HL-60 (cell line): ENCODE measurements around the gene PLA2G4D.

Experiments
- POLR2AphosphoS5 ChIP-seq: IDR thresholded peaks from 2 replicates; pipeline ENCODE4 v1.6.1; 2012; ENCODE audit warnings: low read depth
- SPI1 ChIP-seq: IDR thresholded peaks from 2 replicates; pipeline ENCODE4 v1.6.1; 2012; ENCODE audit warnings: low read depth, mild to moderate bottlenecking, borderline replicate concordance
- TF ChIP-seq, protein P1 (sequence below): IDR thresholded peaks from one replicate; pipeline ENCODE4 v1.5.1; 2011; ENCODE audit warnings: low read length, control low read depth, inconsistent platforms; ENCODE audit not compliant: insufficient read depth

DNA sequence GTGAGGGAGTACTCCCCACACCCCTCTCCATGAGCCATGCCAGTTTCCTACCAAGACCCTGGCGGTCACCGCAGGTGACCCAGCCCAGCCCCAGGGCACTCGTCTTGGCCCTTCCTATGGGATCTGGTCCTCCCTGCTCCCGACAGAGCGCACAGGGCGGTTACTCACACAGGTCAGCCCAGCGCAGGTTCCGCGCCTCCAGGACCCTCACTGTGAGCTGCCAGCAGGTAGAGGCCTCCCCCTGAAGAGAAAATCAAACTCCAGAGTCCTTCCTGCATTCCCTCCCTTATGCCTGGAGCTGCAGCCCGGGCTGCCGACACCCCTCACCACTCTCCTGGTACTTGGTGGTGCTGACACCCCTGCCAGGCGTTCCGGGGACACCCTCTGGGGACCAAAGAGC, 6.9 kb downstream of the PLA2G4D start:
- TF ChIP-seq, protein P1, sequence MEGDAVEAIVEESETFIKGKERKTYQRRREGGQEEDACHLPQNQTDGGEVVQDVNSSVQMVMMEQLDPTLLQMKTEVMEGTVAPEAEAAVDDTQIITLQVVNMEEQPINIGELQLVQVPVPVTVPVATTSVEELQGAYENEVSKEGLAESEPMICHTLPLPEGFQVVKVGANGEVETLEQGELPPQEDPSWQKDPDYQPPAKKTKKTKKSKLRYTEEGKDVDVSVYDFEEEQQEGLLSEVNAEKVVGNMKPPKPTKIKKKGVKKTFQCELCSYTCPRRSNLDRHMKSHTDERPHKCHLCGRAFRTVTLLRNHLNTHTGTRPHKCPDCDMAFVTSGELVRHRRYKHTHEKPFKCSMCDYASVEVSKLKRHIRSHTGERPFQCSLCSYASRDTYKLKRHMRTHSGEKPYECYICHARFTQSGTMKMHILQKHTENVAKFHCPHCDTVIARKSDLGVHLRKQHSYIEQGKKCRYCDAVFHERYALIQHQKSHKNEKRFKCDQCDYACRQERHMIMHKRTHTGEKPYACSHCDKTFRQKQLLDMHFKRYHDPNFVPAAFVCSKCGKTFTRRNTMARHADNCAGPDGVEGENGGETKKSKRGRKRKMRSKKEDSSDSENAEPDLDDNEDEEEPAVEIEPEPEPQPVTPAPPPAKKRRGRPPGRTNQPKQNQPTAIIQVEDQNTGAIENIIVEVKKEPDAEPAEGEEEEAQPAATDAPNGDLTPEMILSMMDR, result no peak
- TF ChIP-seq POLR2AphosphoS5 (no peak), SPI1 (no peak)
